ENCODE measurements around the gene KIF5B.
"Not testable (repeated sequence)": the region's sequence is repeated elsewhere in the genome, so short reads cannot be mapped to it uniquely, and the experiment has no call there.

KIF5B gene

GRCh38 chr10:32028710-32029109, 27.5 kb downstream of the KIF5B start:
- FAIRE-seq: peak; percentile 33
- DNase-seq (ENCODE audit: extremely low spot score, insufficient read length, low read depth): no peak

DNA sequence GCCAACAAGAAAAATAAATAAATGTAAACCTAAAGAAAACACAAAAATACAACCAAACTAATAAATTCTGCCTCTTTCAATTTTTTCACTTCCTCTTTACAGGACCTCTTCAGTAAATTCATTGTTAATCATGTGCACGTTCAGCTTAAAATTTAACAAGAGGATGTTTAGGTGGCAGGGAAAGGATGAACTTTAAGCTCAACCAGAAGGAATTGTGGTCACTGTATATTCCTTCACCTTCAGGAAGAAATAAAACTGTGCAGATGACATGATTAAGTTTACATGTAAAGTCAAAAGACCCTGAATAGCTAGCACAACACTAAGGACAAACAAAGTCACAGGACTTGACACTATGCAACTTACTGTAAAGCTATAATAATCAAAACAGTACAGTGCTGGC, 33.0 kb downstream of the KIF5B start:
- no peak for DNase-seq (ENCODE audit: extremely low spot score, insufficient read length, low read depth)
- peak; percentile 77 for FAIRE-seq

- no peak for FAIRE-seq
- DNase-seq (ENCODE audit: extremely low spot score, insufficient read length, low read depth): no peak
Measured at GRCh38 chr10:32017044-32017443, 39.2 kb downstream of the KIF5B start.

DNA sequence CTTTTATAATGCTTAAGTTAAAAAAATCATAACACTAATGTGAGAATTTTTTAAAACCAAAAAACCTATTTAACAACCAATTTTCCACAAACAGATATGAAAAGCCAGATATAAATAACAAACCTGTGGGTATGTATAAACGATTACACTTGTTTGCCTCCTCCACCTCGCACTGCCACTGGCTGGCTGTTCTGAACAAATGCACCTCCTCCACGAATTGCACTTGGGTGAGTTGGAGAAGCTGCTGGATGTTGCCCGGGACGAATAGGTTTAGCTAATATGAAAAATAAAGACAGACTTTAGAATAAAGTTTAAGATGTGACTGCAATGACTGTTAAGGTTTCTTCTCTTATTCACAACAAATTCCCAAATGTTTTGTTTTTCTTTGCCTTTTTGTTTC, 40.8 kb downstream of the KIF5B start:
- FAIRE-seq (no peak), DNase-seq (ENCODE audit: extremely low spot score, insufficient read length, low read depth) (no peak)

GRCh38 chr10:32007026-32007425, 49.2 kb downstream of the KIF5B start:
- FAIRE-seq: no peak

GRCh38 chr10:32005050-32005449, 51.2 kb downstream of the KIF5B start:
- FAIRE-seq: peak; percentile 54

More at GRCh38 chr10:32007026-32007425, 49.2 kb downstream of the KIF5B start:
- DNase-seq (ENCODE audit: extremely low spot score, insufficient read length, low read depth): no peak

DNA sequence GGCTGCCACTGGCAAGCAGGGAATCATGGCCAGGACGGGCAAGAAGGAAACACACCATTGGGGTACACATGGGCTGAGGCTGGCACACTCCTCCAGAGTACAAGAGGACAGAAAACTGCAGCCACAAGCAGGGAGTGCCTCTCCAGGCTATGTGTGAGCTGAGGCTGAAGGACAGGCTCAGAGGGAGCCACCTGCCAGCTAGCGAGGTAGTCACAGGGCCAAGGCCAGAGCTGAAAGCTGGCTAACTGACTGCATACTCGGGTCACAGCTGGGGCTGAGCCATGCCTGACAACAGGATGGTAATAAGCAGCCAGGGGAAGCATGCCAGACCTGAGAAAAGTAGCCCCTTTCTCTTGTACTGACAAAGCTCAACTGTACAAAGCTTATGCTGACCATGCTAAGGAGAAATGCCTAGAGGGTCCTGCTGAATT, 52.0 kb downstream of the KIF5B start:
- no peak for FAIRE-seq

More at GRCh38 chr10:32005050-32005449, 51.2 kb downstream of the KIF5B start:
- DNase-seq (ENCODE audit: extremely low spot score, insufficient read length, low read depth): no peak

GRCh38 chr10:32002531-32002930, 53.7 kb downstream of the KIF5B start:
- DNase-seq (ENCODE audit: extremely low spot score, insufficient read length, low read depth): no peak
- no peak for FAIRE-seq

More for the DNA sequence above, 52.0 kb downstream of the KIF5B start:
- no peak for DNase-seq (ENCODE audit: extremely low spot score, insufficient read length, low read depth)

GRCh38 chr10:32000937-32001336, 55.3 kb downstream of the KIF5B start:
- DNase-seq (ENCODE audit: extremely low spot score, insufficient read length, low read depth) (no peak), FAIRE-seq (no peak)

DNA sequence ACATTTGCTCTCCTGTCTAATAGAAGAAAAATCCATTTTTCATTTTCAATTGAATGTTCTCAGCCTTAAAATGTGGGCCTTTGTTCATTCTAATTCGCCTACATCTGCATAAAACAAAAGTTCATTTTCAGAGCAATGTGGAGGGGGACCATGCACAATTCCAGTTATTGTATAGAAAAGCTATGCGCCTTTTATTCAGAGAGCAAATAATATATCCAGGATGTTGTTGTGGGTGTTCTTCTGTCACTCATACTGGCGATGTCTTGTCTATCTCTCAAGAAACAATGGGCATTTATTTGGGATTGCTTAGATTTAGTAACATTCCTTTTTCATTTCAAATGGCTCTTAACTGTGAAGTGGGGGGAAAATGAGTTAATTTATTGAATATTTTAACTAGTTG, 56.4 kb downstream of the KIF5B start:
- no peak for FAIRE-seq
- DNase-seq (ENCODE audit: extremely low spot score, insufficient read length, low read depth): no peak

DNA sequence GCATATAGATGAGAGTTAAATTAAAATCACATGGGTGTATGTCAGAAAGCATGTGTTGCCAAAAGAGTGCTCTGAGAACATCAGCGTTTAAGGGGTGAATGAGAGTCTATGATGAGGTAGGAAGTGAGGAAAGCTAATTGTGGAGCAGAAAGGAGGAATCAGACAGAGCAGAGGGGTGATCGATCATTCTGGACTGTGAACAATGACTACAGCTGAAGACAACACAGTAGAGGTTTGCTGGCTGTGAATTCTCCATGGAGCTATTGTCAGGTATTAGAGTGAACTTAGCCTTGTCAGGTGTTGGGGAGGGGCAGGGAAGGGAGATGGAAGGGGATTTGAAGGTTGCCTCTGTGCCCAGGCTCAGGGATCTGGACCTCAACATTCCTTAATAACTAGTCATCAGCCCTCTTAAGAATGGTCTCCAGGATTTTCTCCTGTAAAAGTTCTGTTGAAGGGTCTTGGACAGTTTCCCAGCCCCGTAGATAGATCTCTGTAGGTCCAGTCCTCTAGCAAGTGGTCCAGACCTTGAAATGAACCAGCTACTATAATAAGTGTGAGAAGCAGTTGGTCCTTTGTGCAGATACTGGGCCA, 57.1 kb downstream of the KIF5B start:
- FAIRE-seq: no peak
- no peak for DNase-seq (ENCODE audit: extremely low spot score, insufficient read length, low read depth)

DNA sequence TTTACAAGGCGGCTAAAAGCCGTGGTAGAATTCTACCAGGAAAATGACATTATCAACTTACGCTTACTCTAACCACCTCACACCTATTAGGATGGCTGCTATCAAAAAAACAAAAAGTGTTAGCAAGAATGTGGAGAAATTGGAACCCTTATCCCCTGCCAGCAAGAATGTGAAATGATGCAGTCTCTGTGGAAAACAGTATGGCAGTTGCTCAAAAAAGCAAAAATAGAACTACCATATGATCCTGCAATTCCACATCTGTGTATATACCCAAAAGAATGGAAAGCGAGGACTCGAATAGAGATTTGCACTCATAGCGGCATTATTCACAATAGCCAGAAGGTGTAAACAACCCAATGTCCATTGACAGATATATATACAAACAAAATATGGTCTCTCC, 61.3 kb downstream of the KIF5B start:
- FAIRE-seq (no peak), DNase-seq (ENCODE audit: extremely low spot score, insufficient read length, low read depth) (no peak)

DNA sequence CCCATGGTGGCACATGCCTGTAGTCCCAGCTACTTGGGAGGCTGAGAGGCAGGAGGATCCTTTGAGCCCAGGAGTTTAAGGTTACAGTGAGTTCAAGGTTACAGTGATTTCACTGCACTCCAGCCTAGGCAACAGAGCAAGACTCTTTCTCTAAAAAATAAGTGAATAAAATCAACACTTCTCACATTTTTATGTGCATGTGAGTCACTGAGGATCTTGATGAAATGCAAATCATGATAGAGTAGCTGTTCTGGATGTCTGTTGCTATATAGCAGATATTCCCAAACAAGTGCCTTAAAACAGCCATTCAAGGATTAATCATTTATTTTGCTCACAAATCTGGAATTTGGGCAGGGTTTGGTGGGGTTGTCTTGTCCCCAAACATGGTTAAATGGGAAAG, 65.3 kb downstream of the KIF5B start:
- peak; percentile 12 for FAIRE-seq

DNA sequence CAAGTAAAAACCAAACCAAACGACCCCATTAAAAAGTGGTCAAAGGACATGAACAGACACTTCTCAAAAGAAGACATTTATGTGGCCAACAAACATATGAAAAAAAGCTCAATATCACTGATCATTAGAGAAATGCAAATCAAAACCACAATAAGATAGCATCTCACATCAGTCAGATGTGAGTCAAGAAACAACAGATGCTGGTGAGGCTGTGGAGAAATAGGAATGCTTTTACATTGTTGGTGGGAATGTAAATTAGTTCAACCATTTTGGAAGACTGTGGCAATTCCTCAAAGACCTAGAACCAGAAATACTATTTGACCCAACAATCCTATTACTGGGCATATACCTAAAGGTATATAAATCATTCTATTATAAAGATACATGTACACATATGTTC, 68.4 kb downstream of the KIF5B start:
- not testable (repeated sequence) for FAIRE-seq

More for the DNA sequence above, 65.3 kb downstream of the KIF5B start:
- no peak for DNase-seq (ENCODE audit: extremely low spot score, insufficient read length, low read depth)

GRCh38 chr10:31982111-31982510, 74.1 kb downstream of the KIF5B start:
- DNase-seq (ENCODE audit: extremely low spot score, insufficient read length, low read depth) (no peak), FAIRE-seq (no peak)

More for the DNA sequence above, 68.4 kb downstream of the KIF5B start:
- not testable (repeated sequence) for DNase-seq (ENCODE audit: extremely low spot score, insufficient read length, low read depth)

- DNase-seq (ENCODE audit: extremely low spot score, insufficient read length, low read depth) (no peak), FAIRE-seq (no peak)
Measured at GRCh38 chr10:31980471-31980870, 75.8 kb downstream of the KIF5B start.

DNA sequence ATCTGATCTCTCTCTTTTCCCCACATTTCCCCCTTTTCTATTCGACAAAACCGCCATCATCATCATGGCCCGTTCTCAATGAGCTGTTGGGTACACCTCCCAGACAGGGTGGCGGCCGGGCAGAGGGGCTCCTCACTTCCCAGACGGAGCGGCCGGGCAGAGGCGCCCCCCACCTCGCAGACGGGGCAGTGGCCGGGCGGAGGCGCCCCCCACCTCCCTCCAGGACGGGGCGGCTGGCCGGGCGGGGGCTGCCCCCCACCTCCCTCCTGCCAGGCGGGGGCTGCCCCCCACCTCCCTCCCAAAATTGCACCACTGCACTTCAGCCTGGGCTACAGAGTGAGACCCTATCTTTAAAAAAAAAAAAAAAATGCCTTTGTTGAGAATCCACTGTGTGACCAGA, 77.2 kb downstream of the KIF5B start:
- DNase-seq (ENCODE audit: extremely low spot score, insufficient read length, low read depth); FAIRE-seq: not testable (repeated sequence)

DNA sequence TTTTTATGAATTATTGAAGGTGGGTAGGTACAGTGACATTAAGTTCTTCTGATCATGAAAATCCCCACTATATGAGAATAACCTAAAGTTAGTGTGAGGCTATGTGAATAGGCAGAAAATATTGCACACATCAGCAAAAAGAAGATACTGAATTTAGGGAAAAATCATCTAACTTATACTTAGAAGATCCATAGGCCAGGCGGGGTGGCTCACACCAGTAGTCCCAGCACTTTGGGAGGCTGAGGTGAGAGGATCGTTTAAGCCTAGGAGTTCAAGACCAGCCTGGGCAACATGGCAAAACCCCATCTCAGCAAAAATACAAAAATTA, 78.1 kb downstream of the KIF5B start:
- FAIRE-seq (no peak), DNase-seq (ENCODE audit: extremely low spot score, insufficient read length, low read depth) (no peak)

- no peak for DNase-seq (ENCODE audit: extremely low spot score, insufficient read length, low read depth)
- FAIRE-seq: peak; percentile 29
Measured at GRCh38 chr10:31977440-31978155, 78.6 kb downstream of the KIF5B start.

- FAIRE-seq: no peak
- no peak for DNase-seq (ENCODE audit: extremely low spot score, insufficient read length, low read depth)
Measured at GRCh38 chr10:31975157-31975765, 81.0 kb downstream of the KIF5B start.

DNA sequence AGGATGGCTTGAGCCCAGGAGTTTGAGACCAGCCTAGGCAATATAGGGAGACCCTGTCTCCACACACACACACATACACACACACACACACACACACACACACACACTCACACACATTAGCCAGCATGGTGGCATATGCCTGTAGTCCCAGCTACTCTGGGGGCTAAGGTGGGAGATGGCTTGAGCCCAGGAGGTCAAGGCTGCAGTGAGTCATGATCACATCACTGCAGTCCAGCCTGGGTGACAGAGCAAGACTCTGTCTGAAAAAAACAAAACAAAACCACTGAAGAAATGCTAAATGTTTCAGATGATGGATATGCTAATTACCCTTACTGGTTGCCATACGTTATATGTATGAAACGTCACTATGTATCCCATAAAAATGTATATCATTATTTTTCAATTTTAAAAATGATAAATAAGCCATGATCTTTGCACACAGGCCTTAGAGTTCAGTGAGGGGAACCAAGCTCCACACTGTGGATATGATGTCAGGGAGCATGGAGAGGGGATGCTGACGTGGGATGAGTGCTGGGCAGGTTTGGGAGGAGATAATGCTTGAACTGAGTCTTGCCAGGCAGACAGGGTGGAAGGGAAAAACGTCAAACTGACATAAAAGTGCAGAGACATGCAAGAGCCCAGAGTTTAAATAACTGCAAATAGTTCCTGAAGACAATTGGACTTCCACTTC, 81.6 kb downstream of the KIF5B start:
- DNase-seq (ENCODE audit: extremely low spot score, insufficient read length, low read depth): no peak
- no peak for FAIRE-seq

All from GM18507 (cell line).